GM12878 (cell line): ENCODE results near the gene DUT. TPM values are rescaled to one million over a fixed set of nuclear protein-coding genes. Genes with fewer than 3 reads are reported as not detected.

ENCODE experiments used
- ATAC-seq: fragments of 200-7000 bp; cut with Tn5 transposase; 3 replicates; pipeline ENCODE4 v1.9.1; 2020; ENCODE audit warnings: mild to moderate bottlenecking, moderate library complexity
- BruUV-seq: library from RNA; stranded (reverse); fragments of 400-500 nt; replicated peaks from 2 replicates; lab custom pipeline; 2021; lab: Mats Ljungman, UMichigan
- CTCF ChIA-PET: fragments of 300-600 bp; sonication (Branson Sonifier 250); formaldehyde crosslinking; extraction: SDS; loops from one replicate; lab custom pipeline; 2021; ENCODE audit warnings: inconsistent platforms; lab: Yijun Ruan, JAX
- POLR2A ChIA-PET: fragments of 350-600 bp; formaldehyde crosslinking; extraction: SDS; loops from one replicate; lab custom pipeline; 2021; ENCODE audit warnings: inconsistent platforms; lab: Charles Lee
- RAD21 ChIA-PET: fragments of 300-600 bp; sonication (Branson Sonifier 250); formaldehyde crosslinking; loops from one replicate; lab custom pipeline; 2023; ENCODE audit warnings: antibody characterized with exemption; ENCODE audit not compliant: unreplicated experiment; lab: Charles Lee
- SMC1A ChIA-PET: fragments of 300-600 bp; sonication (Branson Sonifier 250); formaldehyde crosslinking; loops from one replicate; lab custom pipeline; 2023; ENCODE audit not compliant: unreplicated experiment, uncharacterized antibody; lab: Charles Lee
- DNase-seq: peaks from one replicate; pipeline ENCODE4 v3.0.0-alpha.2; 2011; ENCODE audit warnings: low read depth, low spot score
- FAIRE-seq: peaks from 3 replicates; lab custom pipeline; 2011; peaks lifted over from hg19 to GRCh38; lab: Jason Lieb, UNC
- H2AFZ ChIP-seq: 2 replicates; pipeline ENCODE4 v1.6.0; 2011; ENCODE audit warnings: low read depth, low read length, control low read depth; ENCODE audit not compliant: control insufficient read depth
- H3K27ac ChIP-seq: 2 replicates; pipeline ENCODE4 v1.5.1; 2011; ENCODE audit warnings: control low read depth; ENCODE audit not compliant: control insufficient read depth, insufficient read depth
- H3K27me3 ChIP-seq, 2 experiments: replicated peaks in 1 of 2; 2 replicates each; pipeline versions ENCODE4 v1.6.0 to v1.6.1; 2011; ENCODE audit warnings: low read length in 1 of 2; ENCODE audit not compliant: control insufficient read depth in 2 of 2, insufficient read depth in 2 of 2
- H3K36me3 ChIP-seq, 2 experiments: 2 replicates each; pipeline ENCODE4 v1.5.1; 2011; ENCODE audit warnings: low read length in 1 of 2; ENCODE audit not compliant: control insufficient read depth in 2 of 2, insufficient read depth in 2 of 2
- H3K4me1 ChIP-seq: 2 replicates; pipeline ENCODE4 v1.6.1; 2011; ENCODE audit warnings: mild to moderate bottlenecking, low read length, moderate library complexity, mixed read lengths; ENCODE audit not compliant: control insufficient read depth, insufficient read depth
- H3K4me2 ChIP-seq: 2 replicates; pipeline ENCODE4 v1.6.0; 2011; ENCODE audit warnings: control low read depth; ENCODE audit not compliant: control insufficient read depth, insufficient read depth
- H3K4me3 ChIP-seq: fragments of 200-600 bp; sonication (generic); 2 replicates; pipeline ENCODE4 v1.5.1; 2016
- H3K79me2 ChIP-seq: 2 replicates; pipeline ENCODE4 v1.6.0; 2011; ENCODE audit warnings: low read length; ENCODE audit not compliant: control insufficient read depth, insufficient read depth
- H3K9ac ChIP-seq: 2 replicates; pipeline ENCODE4 v1.8.0; 2011; ENCODE audit warnings: low read length, control low read depth, mixed read lengths; ENCODE audit not compliant: control insufficient read depth, insufficient read depth
- H3K9me3 ChIP-seq: replicated peaks from 3 replicates; pipeline ENCODE4 v1.5.1; 2011; ENCODE audit warnings: mild to moderate bottlenecking, low read length; ENCODE audit not compliant: control insufficient read depth, insufficient read depth
- H4K20me1 ChIP-seq: 2 replicates; pipeline ENCODE4 v1.6.0; 2011; ENCODE audit not compliant: control insufficient read depth, insufficient read depth
- BMI1 ChIP-seq: fragments of 450-650 bp; IDR thresholded peaks from 2 replicates; pipeline ENCODE4 v1.6.1; 2016; ENCODE audit warnings: mild to moderate bottlenecking, moderate library complexity, borderline replicate concordance
- EZH2 ChIP-seq: IDR thresholded peaks from 2 replicates; pipeline ENCODE4 v1.6.1; 2012; ENCODE audit warnings: low read depth, mild to moderate bottlenecking, control low read depth, inconsistent platforms, low read length, borderline replicate concordance; ENCODE audit not compliant: control insufficient read depth
- FOXK2 ChIP-seq: fragments of 450-650 bp; IDR thresholded peaks from 2 replicates; pipeline ENCODE4 v1.6.1; 2017; ENCODE audit warnings: mild to moderate bottlenecking, moderate library complexity
- GABPA ChIP-seq: IDR thresholded peaks from 2 replicates; pipeline ENCODE4 v1.6.1; 2014; ENCODE audit warnings: antibody characterized with exemption, low read depth, mild to moderate bottlenecking, inconsistent platforms
- HDAC2 ChIP-seq: fragments of 200-600 bp; sonication (generic); IDR thresholded peaks from 2 replicates; pipeline ENCODE4 v1.6.1; 2017
- IKZF2 ChIP-seq, 2 experiments: fragments of 450-650 bp; IDR thresholded peaks; 2 replicates each; pipeline ENCODE4 v1.6.1; 2017; ENCODE audit warnings: mild to moderate bottlenecking in 2 of 2, moderate library complexity in 2 of 2
- MAX ChIP-seq: IDR thresholded peaks from 2 replicates; pipeline ENCODE4 v1.6.1; 2012; ENCODE audit warnings: low read depth, low read length, improper control_type of control experiment
- MTA2 ChIP-seq: fragments of 450-650 bp; IDR thresholded peaks from 2 replicates; pipeline ENCODE4 v1.6.1; 2016; ENCODE audit warnings: low read depth, mild to moderate bottlenecking, moderate library complexity
- POLR2AphosphoS5 ChIP-seq: IDR thresholded peaks from 2 replicates; pipeline ENCODE4 v1.6.1; 2011; ENCODE audit warnings: mild to moderate bottlenecking, low read length, inconsistent platforms
- SREBF2 ChIP-seq: IDR thresholded peaks from 2 replicates; pipeline ENCODE4 v1.6.1; 2012; ENCODE audit warnings: mild to moderate bottlenecking, low read length
- STAT1 ChIP-seq: fragments of 450-650 bp; conservative IDR thresholded peaks from 2 replicates; pipeline ENCODE4 v1.6.1; 2014; ENCODE audit warnings: antibody characterized with exemption, mild to moderate bottlenecking
- ZNF207 ChIP-seq: fragments of 450-650 bp; IDR thresholded peaks from 2 replicates; pipeline ENCODE4 v1.6.1; 2014; ENCODE audit warnings: antibody characterized with exemption, mild to moderate bottlenecking, borderline replicate concordance
- WGBS: methylation state at CpG from one replicate; pipeline ENCODE4 v1.1.6; 2016; ENCODE audit warnings: low lambda C conversion rate; ENCODE audit not compliant: insufficient replicate concordance, insufficient coverage; ENCODE audit errors: missing lambda C conversion rate; 5-methylcytosine and 5-hydroxymethylcytosine counted together
- in situ Hi-C: fragments of 300-500 bp; cut with MboI; formaldehyde crosslinking; loops from 9 replicates; pipeline ENCODE4 v1.14.3; 2018; ENCODE audit warnings: mixed read lengths
- intact Hi-C: fragments of 100-400 bp; cut with micrococcal nuclease; formaldehyde crosslinking; loops from one replicate; pipeline ENCODE4 v1.14.2; 2022; ENCODE audit not compliant: unreplicated experiment
- polyA plus RNA-seq, 11 experiments: library from polyadenylated mRNA; depleted of rRNA in 4 of 11; unstranded in 6 of 11; stranded (reverse) in 5 of 11; fragments of >200 nt; fragmentation: Nextera tagmentation in 4 of 11; fragmentation: Illumina TruSeq in 1 of 11; extraction: Ambion mirVana in 4 of 11; extraction: Trizol in 1 of 11; gene quantifications; 1 replicate in 1 of 11; 2 replicates in 10 of 11; pipeline versions ENCODE4 v1.2.1 to v1.2.3, GENCODE V29; 2011 to 2016; ENCODE audit warnings: inconsistent platforms in 2 of 11, missing spikeins in 2 of 11, low read depth in 1 of 11
- total RNA-seq, 4 experiments: library from RNA; depleted of rRNA in 3 of 4; stranded (reverse); fragments of >200 nt in 3 of 4; fragmentation: Illumina TruSeq in 1 of 4; extraction: Trizol in 1 of 4; gene quantifications; 2 replicates each; pipeline versions ENCODE4 v1.2.1 to v1.2.3, GENCODE V29; 2013 to 2021

DUT gene
- total and polyA plus RNA-seq, 10 of the 15 experiments (the other 5 are each of a cell fraction or from before 2014, with no cell fraction given), result 20.1 to 452 (median 149) TPM

GRCh38 chr15:48389691-48390143 lies 58.5 kb downstream of the DUT start (continued):
- TF ChIP-seq STAT1 (no peak), HDAC2 (no peak), MAX (no peak), GABPA (no peak), BMI1 (no peak), EZH2 (no peak), MTA2 (no peak)

GRCh38 chr15:48391950-48392349 lies 60.7 kb downstream of the DUT start:
- Histone ChIP-seq H3K36me3 (no peaks in the 10 kb centered on the region), H3K9ac (no peak overlapping the region), H3K4me2 (no peak overlapping the region), H3K4me3 (no peak overlapping the region), H3K27me3 (no peaks in the 10 kb centered on the region), H3K9me3 (no peaks in the 10 kb centered on the region), H4K20me1 (no peaks in the 10 kb centered on the region), H3K4me1 (no peaks in the 10 kb centered on the region), H2AFZ (no peak overlapping the region), H3K79me2 (no peaks in the 10 kb centered on the region), H3K27ac (no peak overlapping the region)
- BruUV-seq, result no TSS peak
- DNase-seq (no peak), FAIRE-seq (no peak), ATAC-seq (no peak)
- POLR2A ChIA-PET, result no interaction called here
- in situ Hi-C loops, result no loop called here
- CTCF ChIA-PET, result interaction anchor here (1.1 to 2.5 kb wide), 2 partner anchors 11 to 23 kb away, joined by 3 to 10 read pairs; no protein-coding TSS in a partner anchor
- 92% methylated on average over 2 of the region's 2 CpGs for WGBS
- SMC1A ChIA-PET, result interaction anchor here (2.1 kb wide), 1 partner anchor 10 kb away, joined by 5 read pairs; no protein-coding TSS in a partner anchor
- TF ChIP-seq IKZF2 (IDR thresholded peaks at IDR 0.05) (no peak), SREBF2 (no peak), ZNF207 (no peak), POLR2AphosphoS5 (no peak), FOXK2 (no peak)
- RAD21 ChIA-PET, result no interaction called here
- intact Hi-C loops, result no loop called here
